HG03039 (cell line): ENCODE results near the gene RAMP1.
"Not testable (repeated sequence)": the region's sequence is repeated elsewhere in the genome, so short reads cannot be mapped to it uniquely, and the experiment has no call there.

Experiments used
- ATAC-seq: cut with Tn5 transposase; IDR thresholded peaks from one replicate; pipeline ENCODE4 v1.9.1; 2021; ENCODE audit warnings: mild to moderate bottlenecking, moderate library complexity; ENCODE audit not compliant: unreplicated experiment

RAMP1 gene

DNA sequence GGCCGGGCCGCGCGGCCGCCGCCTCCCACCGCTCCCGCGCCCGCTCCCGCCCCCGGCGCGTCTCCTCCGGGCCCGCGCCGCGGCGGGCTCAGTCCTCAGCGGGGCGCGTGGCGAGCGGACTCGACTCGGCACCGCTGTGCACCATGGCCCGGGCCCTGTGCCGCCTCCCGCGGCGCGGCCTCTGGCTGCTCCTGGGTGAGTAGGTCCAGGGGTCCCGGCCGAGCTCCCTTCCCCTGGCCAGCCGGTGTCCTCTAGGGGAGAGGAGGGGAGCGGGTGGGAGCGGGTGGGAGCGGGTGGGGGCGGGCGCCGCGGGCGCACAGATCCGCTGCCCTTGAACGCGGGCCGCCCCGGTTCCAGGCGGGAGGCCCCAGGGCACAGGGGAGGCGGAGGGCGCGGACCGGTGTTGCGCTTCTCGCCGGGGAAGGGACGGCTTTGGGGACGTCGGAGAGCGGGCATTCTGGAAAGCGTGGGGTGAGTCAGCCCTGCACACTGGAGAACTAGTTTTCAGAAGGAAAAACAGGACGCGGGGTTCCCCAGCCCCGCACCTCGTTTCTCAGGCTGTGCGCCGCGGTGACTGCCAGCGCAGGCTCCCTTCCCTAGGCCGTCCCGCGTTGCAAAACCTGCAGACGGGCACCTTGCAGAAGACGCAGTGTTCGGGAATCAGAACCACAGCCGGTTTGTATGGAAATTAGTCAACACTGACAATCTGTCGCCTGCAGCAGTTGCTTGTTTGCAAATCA, at the start of gene RAMP1:
RAMP1 (plus strand) TSS at position 91 of the 740 bp plus-strand sequence; CDS start at position 144, 53 bp downstream.
- ATAC-seq = no peak

GRCh38 chr2:237815637-237816036, 43.8 kb upstream of the RAMP1 start:
- ATAC-seq = no peak

GRCh38 chr2:237816531-237816930, 42.9 kb upstream of the RAMP1 start:
- no peak for ATAC-seq

DNA sequence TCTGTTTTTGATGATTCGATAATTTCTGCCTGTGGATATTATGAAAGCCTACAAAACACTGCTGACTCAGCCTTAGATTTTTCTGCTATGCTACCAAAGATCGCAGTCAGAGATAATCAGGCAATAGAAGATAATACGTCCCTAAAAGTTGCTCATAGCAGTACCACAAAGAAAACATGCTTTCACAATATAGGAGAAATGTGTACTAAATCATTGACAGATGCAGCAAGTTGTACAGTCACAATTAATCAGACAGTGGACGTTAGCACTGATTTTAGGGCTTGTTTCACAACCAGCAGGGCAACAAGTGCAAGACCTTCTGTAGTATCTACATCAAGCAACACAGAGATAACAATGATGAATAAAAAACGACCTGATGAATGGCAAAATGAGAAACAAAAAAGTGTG, 41.4 kb upstream of the RAMP1 start:
- ATAC-seq = no peak

- ATAC-seq = no peak
Measured at GRCh38 chr2:237819231-237819630, 40.2 kb upstream of the RAMP1 start.

- ATAC-seq = no peak
Measured at GRCh38 chr2:237820421-237820820, 39.0 kb upstream of the RAMP1 start.

GRCh38 chr2:237823544-237823943, 35.9 kb upstream of the RAMP1 start:
- ATAC-seq = no peak

DNA sequence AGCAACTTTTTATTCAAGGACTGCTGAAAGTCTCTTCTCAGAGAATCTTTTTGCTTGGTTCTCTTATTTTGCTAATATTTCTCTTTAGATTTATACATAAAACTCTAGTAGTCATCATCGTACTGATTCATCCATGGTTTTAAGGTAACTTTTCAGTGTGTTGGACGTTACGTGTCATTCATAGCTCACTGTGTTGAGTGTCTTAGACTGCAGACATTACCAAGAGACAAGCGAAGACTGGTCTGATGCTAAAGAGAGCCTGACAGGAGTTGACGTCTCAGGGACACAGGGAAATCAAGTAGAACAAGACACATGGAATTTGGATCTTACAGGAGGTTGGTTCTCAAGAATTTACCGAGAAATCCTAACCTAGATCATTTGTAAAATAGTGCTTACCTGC, 35.3 kb upstream of the RAMP1 start:
- no peak for ATAC-seq

DNA sequence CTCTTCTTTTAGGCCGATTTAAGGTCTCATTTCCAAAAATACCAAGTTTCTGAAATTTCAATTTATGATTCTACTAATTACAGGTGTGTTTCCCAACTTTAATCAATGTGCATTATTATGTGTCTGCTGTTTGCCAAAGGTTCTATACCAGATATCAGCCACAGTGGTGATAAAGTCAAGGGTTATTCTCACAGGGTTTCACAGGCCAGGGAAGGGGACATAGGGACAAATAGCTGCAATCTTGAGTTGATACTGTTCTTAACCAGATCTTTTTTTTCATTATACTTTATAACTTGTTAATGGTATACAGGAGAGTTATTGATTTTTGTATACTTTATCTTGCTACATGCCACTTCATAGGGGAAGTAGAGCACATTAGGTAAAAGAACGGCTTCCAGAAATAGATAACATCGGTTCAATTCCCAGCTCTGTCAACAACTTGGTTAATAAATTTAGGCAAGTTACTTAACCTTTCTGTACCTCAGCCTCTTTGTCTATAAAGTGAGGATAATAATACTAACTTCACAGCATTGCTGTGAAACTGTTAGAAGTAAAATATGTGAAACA, 31.9 kb upstream of the RAMP1 start:
- ATAC-seq = no peak

GRCh38 chr2:237830522-237830921, 28.9 kb upstream of the RAMP1 start:
- ATAC-seq = no peak

DNA sequence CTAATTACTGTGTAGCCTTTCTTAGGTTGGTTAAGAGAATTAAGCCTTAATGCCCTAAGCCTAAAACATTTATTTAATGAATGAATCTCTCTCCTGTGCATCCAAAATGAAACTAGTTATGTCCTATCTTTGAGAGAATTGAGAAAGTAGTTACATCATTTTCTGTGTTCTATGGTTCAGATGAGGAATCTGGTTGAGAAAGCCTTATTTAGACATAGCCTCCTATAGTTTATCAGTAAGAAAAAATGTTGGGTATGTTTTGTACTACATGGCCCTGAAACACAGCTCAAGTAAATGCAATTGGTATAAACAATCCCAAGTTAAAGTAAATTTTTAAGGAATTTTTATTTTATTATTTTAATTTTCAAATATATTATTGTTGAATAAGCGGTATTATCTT, 25.9 kb upstream of the RAMP1 start:
- no peak for ATAC-seq

DNA sequence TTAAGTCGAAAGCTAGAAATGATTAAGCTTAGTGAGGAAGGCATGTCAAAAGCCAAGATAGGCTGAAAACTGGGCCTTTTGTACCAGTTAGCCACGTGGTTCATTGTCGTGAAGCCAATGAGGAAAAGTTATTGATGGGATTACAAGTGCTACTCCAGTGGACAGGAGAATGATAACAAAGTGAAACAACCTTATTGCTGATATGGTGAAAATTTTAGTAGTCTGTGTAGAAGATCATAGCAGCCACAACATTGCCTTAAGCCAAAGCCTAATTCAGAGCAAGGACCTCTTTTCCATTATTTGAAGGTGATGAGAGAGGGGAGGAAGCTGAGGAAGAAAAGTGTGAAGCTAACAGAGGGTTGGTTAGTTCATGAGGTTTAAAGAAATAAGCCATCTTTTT, 24.1 kb upstream of the RAMP1 start:
- ATAC-seq = no peak

DNA sequence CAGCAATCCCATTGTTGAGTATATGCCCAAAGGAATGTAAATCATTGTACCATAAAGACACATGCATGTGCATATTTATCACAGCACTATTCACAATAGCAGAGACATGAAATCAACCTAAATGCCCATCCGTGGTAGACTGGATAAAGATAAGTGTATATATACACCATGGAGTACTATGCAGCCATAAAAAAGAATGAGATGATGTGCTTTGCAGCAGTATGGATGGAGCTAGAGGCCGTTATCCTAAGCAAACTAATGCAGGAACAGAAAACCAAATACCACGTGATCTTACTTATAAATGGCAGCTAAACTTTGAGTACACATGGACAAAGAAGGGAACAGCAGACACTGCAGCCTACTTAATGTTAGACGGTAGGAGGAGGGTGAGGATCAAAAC, 18.4 kb upstream of the RAMP1 start:
- no peak for ATAC-seq

GRCh38 chr2:237848940-237849339, 10.5 kb upstream of the RAMP1 start:
- not testable (repeated sequence) for ATAC-seq

GRCh38 chr2:237854295-237854694, 5.1 kb upstream of the RAMP1 start:
- ATAC-seq = no peak

GRCh38 chr2:237857791-237858190, 1.6 kb upstream of the RAMP1 start:
- ATAC-seq = no peak

GRCh38 chr2:237858294-237859081, 935 bp upstream of the RAMP1 start:
- ATAC-seq = no peak

GRCh38 chr2:237859082-237859433, 365 bp upstream of the RAMP1 start:
- no peak for ATAC-seq

- no peak for ATAC-seq
Measured at GRCh38 chr2:237860273-237860935, 981 bp downstream of the RAMP1 start.

GRCh38 chr2:237861875-237862527, 2.6 kb downstream of the RAMP1 start:
- ATAC-seq = no peak

GRCh38 chr2:237862528-237862895, 3.1 kb downstream of the RAMP1 start:
- no peak for ATAC-seq
